Activated CD4-positive, alpha-beta T cell treated with anti-CD3 and anti-CD28 coated beads for 48 hours (primary cell): ENCODE measurements around the gene MDN1.
"Not testable (repeated sequence)": the region's sequence is repeated elsewhere in the genome, so short reads cannot be mapped to it uniquely, and the experiment has no call there.

ENCODE experiments used
- DNase-seq: peaks from one replicate; pipeline ENCODE4 v3.0.0-alpha.2; 2020

MDN1 gene, protein sequence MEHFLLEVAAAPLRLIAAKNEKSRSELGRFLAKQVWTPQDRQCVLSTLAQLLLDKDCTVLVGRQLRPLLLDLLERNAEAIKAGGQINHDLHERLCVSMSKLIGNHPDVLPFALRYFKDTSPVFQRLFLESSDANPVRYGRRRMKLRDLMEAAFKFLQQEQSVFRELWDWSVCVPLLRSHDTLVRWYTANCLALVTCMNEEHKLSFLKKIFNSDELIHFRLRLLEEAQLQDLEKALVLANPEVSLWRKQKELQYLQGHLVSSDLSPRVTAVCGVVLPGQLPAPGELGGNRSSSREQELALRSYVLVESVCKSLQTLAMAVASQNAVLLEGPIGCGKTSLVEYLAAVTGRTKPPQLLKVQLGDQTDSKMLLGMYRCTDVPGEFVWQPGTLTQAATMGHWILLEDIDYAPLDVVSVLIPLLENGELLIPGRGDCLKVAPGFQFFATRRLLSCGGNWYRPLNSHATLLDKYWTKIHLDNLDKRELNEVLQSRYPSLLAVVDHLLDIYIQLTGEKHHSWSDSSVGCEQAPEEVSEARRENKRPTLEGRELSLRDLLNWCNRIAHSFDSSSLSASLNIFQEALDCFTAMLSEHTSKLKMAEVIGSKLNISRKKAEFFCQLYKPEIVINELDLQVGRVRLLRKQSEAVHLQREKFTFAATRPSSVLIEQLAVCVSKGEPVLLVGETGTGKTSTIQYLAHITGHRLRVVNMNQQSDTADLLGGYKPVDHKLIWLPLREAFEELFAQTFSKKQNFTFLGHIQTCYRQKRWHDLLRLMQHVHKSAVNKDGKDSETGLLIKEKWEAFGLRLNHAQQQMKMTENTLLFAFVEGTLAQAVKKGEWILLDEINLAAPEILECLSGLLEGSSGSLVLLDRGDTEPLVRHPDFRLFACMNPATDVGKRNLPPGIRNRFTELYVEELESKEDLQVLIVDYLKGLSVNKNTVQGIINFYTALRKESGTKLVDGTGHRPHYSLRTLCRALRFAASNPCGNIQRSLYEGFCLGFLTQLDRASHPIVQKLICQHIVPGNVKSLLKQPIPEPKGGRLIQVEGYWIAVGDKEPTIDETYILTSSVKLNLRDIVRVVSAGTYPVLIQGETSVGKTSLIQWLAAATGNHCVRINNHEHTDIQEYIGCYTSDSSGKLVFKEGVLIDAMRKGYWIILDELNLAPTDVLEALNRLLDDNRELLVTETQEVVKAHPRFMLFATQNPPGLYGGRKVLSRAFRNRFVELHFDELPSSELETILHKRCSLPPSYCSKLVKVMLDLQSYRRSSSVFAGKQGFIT (N-terminal part only)

DNA sequence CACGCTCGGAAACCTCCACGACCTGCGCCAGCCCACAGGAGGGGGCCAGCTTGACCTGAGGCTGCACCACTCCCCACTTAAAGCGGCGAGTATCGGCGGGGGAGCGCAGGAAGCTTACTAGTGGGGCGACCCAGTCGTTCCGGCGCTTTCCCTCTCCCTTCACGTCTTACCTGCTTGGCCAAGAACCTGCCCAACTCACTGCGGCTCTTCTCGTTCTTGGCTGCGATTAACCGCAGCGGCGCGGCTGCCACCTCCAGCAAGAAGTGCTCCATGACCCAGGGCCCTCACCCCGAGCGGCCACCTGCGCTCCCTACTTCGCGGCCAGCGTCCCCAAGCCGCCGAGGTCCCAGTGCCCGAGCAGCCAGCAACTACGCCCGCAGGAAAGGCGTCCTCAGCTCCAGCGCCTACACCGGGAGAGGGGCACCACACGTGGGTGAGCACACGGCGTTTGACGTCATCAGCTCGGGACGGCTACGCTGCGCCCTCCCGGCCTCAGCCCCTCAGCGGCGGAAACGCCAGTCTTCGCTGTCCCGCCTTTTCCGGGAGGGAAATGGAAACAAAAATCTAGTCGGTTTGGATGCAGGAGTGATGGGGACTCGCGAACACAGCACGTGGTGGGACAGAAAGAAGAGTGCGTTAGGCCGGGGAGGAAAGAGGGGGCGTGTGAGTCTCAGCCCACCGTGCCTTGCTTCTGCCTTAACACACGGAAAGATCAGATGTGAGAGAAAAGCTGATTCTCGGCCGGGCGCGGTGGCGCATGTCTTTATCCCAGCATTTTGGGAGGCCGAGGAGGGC is at the start of gene MDN1:
Gene MDN1 (minus strand): TSS at position 459 of the 795 bp plus-strand sequence. CDS start 187 bp downstream, at position 272.
- peak; percentile 94 for DNase-seq

DNA sequence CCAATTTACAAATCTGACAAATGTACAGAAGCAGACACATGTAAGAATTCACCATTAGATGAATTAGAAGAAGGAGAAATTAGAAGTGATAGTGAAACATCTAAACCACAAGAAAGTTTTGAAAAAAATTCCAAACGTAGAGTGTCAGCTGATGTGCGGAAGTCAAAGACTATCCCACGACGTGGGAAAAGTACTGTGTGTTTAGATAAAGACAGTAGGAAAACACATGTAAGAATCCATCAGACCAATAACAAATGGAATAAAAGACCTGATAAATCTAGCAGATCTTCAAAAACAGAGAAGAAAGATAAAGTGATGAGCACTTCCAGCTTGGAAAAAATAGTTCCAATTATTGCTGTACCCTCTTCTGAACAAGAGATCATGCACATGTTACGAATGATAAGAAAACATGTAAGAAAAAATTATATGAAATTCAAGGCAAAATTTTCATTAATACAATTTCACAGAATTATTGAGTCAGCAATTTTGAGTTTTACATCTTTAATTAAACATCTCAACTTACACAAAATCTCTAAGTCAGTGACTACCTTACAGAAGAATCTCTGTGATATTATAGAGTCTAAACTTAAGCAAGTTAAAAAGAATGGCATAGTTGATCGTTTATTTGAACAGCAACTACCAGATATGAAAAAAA is 46.6 kb upstream of the MDN1 start:
- DNase-seq = no peak

DNA sequence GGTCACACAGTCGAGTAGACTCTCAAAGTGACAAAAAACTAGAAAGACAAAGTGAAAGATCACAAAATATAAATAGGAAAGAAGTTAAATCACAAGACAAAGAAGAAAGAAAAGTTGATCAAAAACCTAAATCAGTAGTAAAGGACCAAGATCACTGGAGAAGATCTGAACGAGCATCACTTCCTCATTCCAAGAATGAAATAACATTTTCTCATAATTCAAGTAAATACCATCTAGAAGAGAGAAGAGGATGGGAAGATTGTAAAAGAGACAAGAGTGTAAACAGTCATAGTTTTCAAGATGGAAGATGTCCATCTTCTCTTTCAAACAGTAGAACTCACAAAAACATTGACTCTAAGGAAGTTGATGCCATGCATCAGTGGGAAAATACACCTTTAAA is 43.1 kb upstream of the MDN1 start:
- DNase-seq = no peak

DNA sequence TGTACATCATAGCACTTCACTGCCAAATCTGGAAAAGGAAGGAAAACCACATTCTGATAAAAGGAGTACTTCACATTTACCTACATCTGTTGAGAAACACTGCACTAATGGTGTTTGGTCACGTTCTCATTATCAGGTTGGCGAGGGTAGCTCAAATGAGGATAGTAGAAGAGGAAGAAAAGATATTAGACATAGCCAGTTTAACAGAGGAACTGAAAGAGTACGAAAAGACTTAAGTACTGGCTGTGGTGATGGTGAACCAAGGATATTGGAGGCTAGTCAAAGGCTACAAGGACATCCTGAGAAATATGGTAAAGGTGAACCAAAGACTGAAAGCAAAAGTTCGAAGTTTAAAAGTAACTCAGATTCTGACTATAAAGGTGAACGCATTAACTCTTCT is 42.7 kb upstream of the MDN1 start:
- DNase-seq = no peak

DNA sequence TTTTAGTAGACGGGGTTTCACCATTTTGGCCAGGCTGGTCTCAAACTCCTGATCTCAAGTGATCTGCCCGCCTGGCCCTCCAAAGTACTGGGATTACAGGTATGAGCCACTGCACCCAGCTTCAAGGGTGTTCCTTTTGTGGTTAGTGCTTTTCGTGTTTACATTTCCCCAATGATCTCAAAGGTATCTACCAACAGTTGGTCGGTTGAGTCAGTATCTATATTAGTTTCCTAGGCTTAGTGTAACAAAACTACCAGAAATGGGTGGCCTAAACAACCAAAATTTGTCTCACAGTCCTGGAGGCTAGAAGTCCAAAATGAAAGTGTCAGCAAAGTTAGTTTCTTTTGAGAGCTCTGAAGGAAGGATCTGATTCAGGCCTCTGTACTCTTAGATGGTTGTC is 40.1 kb upstream of the MDN1 start:
- DNase-seq = peak; percentile 15

DNA sequence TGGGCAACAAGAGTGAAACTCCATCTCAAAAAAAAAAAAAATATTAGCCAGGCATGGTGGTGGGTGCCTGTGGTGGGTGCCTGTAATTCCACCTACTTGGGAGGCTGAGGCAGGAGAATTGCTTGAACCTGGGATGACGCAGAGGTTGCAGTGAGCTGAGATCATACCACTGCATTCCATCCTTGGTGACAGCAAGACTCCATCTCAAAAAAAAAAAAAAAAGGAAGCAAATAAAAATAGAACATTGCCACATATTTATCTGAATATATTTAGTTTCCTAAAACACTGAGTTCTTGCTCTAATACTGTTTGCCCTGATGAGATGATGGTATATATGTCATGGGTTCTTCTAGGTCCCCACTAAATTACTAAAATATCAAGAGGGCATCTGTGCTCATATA is 38.4 kb upstream of the MDN1 start:
- DNase-seq = no peak

DNA sequence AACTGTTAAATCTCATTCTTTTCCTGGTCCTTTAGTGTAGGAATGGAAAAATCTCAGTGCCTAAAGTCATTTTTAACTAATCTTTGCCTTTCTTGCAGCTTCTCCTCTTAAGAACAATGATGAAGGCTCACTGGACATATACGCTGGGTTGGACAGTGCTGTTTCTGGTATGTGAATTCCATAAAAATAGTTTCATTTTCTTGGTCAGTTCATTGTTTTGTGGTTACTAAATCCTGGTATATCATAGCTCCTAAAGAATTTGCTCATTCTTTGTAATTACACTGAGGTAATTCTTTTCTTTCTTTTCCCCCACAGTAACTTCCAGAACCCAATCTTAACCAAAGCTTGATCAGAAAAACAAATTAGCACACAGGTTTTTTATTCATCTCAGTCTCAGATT is 33.5 kb upstream of the MDN1 start:
- no peak for DNase-seq

DNA sequence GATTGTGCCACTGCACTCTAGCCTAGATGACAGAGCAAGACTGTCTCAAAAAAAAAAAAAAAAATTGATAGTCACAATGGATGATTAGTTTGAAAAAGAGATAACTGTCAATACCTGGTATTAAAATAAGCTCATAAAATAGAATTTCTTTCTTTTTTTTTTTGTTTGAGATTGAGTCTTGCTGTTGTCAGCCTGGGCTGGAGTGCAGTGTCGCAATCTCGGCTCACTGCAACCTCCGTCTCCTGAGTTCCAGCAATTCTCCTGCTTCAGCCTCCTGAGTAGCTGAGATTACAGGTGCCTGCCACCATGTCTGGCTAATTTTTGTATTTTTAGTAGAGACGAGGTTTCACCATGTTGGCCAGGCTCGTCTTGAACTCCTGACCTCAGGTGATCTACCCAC is 27.9 kb upstream of the MDN1 start:
- DNase-seq = not testable (repeated sequence)

DNA sequence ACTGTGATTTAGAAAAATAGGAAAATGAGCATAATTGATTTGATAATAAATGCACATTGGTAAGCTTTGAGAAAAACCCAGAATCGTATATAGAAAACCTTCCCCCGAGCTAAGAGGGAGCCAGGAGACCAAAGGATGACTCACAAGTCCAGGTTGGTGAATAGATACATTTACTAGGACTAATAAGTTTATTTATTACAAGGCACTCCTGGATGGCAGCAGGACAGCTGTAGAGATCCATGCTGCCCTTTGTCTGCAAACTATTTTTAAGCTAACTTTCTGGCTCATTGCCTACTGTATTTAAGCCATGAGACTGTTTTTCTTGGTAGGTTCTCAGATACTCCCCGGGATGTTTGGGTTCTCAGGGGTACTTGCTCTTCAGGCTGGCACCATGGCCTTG is 23.5 kb upstream of the MDN1 start:
- DNase-seq = no peak

DNA sequence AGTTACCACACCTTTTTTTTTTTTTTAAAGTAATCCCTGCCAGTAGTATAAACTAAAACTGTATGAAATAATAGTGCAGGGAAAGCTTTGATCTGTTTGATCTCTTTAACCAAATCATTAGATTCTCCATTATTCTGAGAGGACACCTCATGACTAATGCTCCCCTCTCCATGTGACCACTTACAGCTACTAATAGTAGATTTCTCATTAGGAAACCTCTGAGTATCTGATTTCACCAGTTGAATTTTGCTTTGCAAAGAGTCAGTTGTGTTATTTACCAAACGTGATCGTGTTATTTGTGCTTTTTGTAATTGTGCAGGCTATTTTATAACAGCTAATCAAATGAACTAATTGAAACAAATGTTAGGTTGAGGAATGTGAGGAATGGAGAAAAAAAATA is 22.6 kb upstream of the MDN1 start:
- no peak for DNase-seq

DNA sequence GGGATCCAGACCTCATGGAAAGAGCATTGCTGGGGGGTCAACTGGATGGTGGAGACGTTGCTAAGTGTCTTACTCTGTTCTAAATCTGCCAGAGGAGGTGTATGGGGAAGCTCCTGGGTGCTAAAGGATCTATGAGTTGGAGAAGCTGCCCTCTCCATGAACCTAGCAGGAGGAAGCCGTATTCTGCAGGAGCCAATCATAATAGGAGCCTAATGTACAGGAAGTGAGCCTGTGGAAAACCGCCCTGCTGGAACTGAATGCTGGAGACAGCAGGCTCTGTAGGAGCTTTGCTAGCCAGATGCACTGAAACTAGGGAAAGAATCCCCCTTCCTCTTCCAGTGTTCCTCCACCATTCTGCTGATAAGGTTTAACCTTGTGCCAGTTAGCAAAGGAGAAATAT is 20.9 kb upstream of the MDN1 start:
- DNase-seq = no peak

DNA sequence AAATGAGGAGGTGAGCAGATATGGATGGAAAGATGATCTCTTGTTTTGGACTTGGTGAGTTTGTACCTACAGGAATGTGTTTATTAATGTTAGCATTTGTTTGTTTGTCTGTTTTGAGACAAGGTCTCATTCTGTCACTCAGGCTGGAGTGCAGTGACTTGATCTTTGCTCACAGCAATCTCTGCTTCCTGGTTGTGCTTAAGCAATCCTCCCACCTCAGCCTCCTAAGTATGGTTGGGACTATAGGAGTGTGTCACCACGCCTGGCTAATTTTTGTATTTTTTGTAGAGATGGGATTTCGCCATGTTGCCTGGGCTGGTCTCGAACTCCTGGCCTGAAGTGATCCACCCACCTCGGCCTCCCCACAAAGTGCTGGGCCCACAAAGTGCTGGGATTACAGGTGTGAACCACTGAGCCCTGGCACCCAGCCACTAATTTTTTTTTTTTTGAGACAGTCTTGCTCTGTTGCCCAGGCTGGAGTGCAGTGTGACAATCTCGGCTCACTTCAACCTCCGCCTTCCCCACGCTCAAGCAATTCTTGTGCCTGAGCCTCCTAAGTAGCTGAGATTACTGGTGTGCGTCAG is 17.1 kb upstream of the MDN1 start:
- no peak for DNase-seq

DNA sequence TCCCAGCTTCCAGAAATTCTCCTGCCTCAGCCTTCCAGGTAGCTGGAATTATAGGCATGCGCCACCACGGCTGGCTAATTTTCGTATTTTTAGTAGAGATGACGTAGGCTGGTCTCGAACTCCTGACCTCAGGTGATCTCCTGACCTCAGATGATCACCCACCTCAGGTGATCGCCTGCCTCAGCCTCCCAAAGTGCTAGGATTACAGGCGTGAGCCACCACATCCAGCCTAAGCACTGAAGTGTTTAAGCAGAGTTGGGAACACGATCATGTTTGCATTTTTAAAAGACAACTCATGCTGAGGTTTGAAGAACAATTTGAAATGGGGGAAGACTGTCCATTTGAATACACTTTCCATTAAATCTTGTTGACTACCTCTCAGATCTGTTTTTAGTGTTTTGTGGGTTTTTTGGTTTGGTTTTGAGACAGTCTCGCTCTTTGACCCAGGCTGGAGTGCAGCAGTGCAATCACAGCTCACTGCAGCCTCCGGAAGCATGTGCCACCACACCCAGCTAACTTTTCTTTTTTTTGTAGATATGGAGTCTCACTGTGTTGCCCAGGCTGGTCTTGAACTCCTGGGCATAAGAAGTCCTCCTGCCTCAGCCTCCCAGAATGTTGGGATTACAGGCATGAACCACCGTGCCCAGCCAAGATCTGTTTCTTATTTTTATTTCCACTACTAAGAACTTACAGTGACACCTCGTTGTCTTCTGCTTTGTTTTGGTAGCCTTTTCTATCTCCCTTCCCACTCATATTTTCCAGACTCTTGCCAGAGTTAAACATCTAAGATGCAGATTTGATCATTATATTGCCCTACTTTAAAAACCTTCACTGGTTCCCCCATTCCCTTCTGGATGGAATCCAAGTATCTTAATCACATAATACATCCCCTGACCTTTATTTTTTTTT is 15.5 kb upstream of the MDN1 start:
- peak; percentile 57 for DNase-seq

DNA sequence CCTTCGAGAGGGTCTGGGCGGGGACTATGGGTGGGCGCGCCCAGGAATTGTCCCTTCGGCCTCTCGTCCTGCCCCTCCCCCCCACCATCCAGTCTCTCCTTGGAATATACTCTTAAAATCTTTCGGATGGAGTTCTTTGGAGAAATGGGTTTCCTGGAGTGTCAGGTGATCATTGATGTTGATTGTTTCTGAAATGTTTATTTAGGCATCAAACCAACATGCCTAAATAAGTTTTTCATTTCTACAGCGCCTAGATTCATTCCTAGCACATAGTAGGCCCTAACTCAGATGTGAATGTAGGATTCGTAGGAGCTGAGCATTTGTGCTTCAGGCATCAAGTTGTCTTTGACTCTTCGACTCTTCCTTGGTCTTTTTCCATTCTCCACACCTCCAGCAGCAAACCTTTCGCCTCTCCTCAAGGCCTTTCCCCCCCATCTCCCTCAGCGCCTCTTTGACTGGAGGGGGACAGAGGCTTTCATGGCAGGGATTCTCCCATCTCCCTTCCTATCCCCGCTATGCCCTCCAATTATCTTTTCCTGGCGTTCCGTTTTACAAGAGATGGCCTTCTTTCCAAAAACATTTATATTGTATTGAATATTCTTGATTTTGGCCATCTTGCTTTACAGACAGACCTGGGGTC is 10.7 kb upstream of the MDN1 start:
- DNase-seq = no peak

DNA sequence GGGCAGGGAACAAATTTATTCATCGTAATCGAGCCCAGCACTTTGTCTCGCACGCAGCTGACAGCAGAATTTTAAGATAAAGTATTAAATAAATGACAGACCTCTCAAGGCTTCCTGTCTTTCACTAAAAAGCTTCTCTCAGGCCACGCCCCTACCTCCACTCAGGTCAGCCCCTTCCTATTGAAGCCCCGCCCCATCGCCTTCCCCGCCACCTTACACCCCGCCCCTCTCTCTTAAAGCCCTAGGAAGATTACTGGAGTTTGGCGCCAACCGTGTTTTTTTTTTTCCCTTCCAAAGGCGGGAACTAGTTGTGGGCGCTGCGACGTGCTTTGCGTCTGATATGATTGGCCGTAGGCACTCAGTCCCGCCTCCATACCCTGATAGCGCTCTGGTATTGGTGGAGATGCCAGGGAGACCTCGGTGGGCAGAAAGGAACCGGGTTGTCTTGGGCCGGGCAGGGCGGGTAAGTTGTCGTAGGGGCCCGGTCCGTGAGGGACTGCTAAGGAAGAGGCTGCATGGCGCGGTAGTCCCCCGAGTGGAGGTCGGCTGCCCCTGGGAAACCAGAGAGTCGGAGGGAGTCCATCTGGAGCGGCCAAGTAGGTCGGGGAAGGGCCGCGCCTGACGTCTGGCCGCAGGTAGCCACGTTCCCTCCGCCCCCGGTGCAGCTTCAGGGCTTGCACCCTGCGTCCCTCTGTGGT is 10.0 kb upstream of the MDN1 start, which contains the start of gene CASP8AP2:
Gene CASP8AP2 (plus strand): TSS at position 409 of the 698 bp plus-strand sequence.
- DNase-seq = peak; percentile 96

DNA sequence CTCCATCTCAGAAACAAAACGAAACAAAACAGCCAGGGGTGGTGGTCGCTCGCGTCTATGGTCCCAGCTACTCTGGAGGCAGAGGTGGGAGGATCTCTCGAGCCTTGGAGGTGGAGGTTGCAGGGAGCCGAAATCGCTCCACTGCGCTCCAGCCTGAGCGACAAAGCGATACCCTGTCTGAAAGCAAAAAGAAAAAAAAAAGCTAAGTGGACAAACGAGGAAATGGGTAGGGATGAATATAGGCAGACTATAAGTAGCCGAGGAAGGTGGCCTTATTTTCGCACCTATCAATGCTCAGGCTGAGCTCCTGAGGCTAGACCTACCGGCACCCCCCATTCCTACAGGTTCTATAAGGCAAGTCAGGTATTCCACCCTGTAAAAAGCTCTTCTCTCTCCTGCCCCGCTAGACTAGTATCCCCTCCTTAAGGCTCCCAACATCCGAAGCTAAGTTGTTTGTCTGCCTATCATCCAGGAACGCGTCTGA is 9.4 kb upstream of the MDN1 start:
- peak; percentile 39 for DNase-seq

DNA sequence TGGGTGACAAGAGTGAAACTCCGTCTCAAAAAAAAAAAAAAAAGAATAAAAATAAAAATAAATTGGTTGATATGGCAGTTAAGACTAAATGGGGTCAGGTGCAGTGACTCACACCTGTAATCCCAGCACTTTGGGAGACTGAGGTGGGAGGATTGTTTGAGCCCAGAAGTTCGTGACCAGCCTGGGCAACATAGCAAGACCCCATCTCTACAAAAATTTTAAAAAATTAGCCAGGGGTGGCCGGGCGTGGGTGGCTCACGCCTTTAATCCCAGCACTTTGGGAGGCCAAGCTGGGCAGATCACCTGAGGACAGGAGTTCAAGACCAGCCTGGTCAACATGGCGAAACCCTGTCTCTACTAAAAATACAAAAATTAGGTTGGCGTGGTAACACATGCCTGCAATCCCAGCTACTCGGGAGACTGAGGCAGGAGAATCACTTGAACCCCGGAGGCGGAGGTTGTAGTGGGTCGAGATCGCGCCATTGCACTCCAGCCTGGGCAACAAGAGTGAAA is 8.9 kb upstream of the MDN1 start:
- DNase-seq = not testable (repeated sequence)

DNA sequence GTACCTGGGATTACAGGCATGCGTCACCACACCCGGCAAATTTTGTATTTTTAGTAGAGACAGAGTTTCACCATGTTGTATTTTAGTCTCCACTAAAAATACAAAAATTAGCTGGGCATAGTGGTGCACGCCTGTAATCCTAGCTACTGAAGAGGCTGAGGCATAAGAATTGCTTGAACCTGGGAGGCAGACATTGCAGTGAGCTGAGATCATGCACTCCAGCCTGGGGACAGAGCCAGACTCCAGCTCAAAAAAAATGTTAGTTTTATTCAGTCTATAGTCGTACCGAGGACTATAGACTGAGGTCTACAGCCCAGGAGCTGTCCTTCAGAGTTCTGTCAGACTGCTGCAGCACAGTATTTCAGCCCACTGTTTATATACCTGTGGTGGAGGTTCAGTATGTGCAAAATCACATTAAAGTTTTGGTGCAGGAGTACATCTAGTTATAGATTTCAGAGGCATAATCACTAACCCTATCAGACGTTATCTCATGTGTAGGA is 6.5 kb upstream of the MDN1 start:
- no peak for DNase-seq
